NCI-H2171 treated with DMSO at 0.1 percent for 48 hours (cell line): ENCODE results near the gene ZNF248.
"Not testable (repeated sequence)": the region's sequence is repeated elsewhere in the genome, so short reads cannot be mapped to it uniquely, and the experiment has no call there.

Experiments
- DNase-seq: peaks from one replicate; lab custom pipeline; 2025; lab: John Stamatoyannopoulos, UW

ZNF248 gene

GRCh38 chr10:37739181-37739580 lies 118.2 kb downstream of the ZNF248 start:
- DNase-seq = no peak

DNA sequence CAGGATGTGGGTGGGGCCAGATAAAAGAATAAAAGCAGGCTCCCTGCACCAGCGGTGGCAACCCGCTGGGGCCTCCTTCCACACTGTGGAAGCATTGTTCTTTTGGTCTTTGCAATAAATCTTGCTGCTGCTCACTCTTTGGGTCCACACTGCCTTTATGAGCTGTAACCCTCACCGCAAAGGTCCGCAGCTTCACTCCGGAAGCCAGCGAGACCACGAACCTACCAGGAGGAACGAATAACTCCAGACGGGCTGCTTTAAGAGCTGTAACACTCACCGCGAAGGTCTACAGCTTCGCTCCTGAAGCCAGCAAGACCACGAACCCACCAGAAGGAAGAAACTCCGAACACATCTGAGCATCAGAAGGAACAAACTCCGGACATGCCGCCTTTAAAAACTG lies 119.2 kb downstream of the ZNF248 start:
- not testable (repeated sequence) for DNase-seq

- DNase-seq = no peak
Observed at GRCh38 chr10:37737336-37737735, 120.1 kb downstream of the ZNF248 start.

DNA sequence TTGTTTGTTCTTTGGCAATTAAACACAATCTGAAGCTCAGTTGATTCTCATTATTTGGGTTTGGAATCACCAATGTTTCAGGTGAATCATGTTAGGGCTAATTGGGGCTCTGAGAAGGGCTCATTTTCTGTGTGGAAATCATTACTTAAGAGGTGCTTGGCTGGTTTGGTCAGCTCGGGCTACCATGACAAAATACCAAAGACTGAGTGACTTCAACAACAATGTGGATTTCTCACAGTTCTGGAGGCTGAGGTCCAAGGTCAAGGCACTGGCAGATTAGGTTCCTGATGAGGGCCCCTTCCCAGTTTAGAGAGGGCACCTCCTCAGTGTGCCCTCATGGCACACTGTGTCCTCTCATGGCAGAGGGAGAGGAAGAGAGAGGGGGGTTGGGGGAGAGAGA lies 121.3 kb downstream of the ZNF248 start:
- DNase-seq = no peak

GRCh38 chr10:37734971-37735370 lies 122.4 kb downstream of the ZNF248 start:
- DNase-seq = no peak
